OCI-LY3 (cell line): Measurements from ENCODE around the gene DUSP9.

Source experiments
- H2AFZ ChIP-seq: fragments of 200-600, 300-600 bp; shearing (Covaris generic); 2 replicates; pipeline ENCODE4 v1.6.0; 2014; ENCODE audit warnings: antibody characterized with exemption, low read depth, low read length
- H3K27ac ChIP-seq: fragments of 200-600, 300-600 bp; sonication (generic); 2 replicates; pipeline ENCODE4 v1.5.1; 2014; ENCODE audit warnings: mild to moderate bottlenecking, low read length, moderate library complexity, mixed read lengths
- H3K27me3 ChIP-seq: fragments of 200-600, 300-600 bp; sonication (generic); 2 replicates; pipeline ENCODE4 v1.6.1; 2014; ENCODE audit warnings: low read depth, low read length, mixed read lengths
- H3K36me3 ChIP-seq: fragments of 200-600, 300-600 bp; sonication (generic); replicated peaks from 2 replicates; pipeline ENCODE3; 2014; ENCODE audit warnings: low read depth, low read length, mixed read lengths
- H3K4me1 ChIP-seq: fragments of 300-600, 200-600 bp; sonication (generic); 2 replicates; pipeline ENCODE4 v1.6.1; 2014; ENCODE audit warnings: low read length, mixed read lengths
- H3K4me2 ChIP-seq: fragments of 200-600, 300-600 bp; sonication (generic); 2 replicates; pipeline ENCODE4 v1.6.1; 2014; ENCODE audit warnings: low read length, mixed read lengths
- H3K4me3 ChIP-seq: fragments of 300-600, 200-600 bp; sonication (generic); 2 replicates; pipeline ENCODE4 v1.5.1; 2014; ENCODE audit warnings: antibody characterized with exemption, mild to moderate bottlenecking, low read length, moderate library complexity
- H3K79me2 ChIP-seq: fragments of 300-600, 200-600 bp; shearing (Covaris generic); 2 replicates; pipeline ENCODE4 v1.6.1; 2014; ENCODE audit warnings: mild to moderate bottlenecking, low read length, mixed read lengths
- H3K9ac ChIP-seq: fragments of 300-600, 200-600 bp; shearing (Covaris generic); 2 replicates; pipeline ENCODE4 v1.6.0; 2014; ENCODE audit warnings: mild to moderate bottlenecking, low read length, moderate library complexity
- H3K9me3 ChIP-seq: fragments of 200-600, 300-600 bp; shearing (Covaris generic); 2 replicates; pipeline ENCODE4 v1.6.1; 2014; ENCODE audit warnings: low read length, mixed read lengths; ENCODE audit not compliant: insufficient read depth
- H4K20me1 ChIP-seq: fragments of 200-600, 300-600 bp; sonication (generic); 2 replicates; pipeline ENCODE4 v1.6.1; 2016; ENCODE audit warnings: low read length, mixed read lengths; ENCODE audit not compliant: insufficient read depth
- CTCF ChIP-seq: fragments of 200-600, 300-600 bp; sonication (generic); IDR thresholded peaks from 2 replicates; pipeline ENCODE4 v1.5.1; 2014; ENCODE audit warnings: antibody characterized with exemption, low read length, low read depth
- EZH2phosphoT487 ChIP-seq: fragments of 200-600 bp; shearing (Covaris generic); IDR thresholded peaks from 2 replicates; pipeline ENCODE4 v1.6.1; 2018; ENCODE audit warnings: antibody characterized with exemption, mixed run types, low read depth

DUSP9 gene

DNA sequence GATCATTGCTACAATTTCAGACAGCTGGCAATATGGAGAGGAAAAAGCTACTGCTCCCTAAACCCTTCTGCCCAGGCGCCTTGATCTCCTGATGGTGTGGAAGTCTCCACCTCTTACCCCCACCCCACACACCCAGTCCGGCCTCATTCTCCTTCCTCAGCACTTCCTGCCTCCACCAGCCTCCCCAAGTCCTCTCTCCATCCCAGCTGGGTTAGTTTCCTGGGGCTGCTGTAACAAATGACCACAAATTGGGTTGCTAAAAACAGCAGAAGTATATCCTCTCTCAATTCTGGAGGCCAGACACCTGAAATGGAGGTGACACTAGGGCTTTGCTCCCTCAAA, 47.0 kb upstream of the DUSP9 start:
- H3K9ac ChIP-seq, result peak overlapping the region; percentile 76
- H3K27ac ChIP-seq, result no peak overlapping the region
- TF ChIP-seq CTCF (no peak), EZH2phosphoT487 (no peak)

GRCh38 chrX:153600921-153601320, 46.1 kb upstream of the DUSP9 start:
- TF ChIP-seq EZH2phosphoT487 (no peak), CTCF (no peak)
- Histone ChIP-seq H3K79me2 (peaks cover 27% of the 10 kb centered on the region), H2AFZ (no peak overlapping the region), H3K9ac (no peak overlapping the region), H3K27ac (no peak overlapping the region), H3K4me1 (peaks cover 12% of the 10 kb centered on the region), H3K9me3 (no peaks in the 10 kb centered on the region), H3K4me3 (no peak overlapping the region), H3K36me3 (peaks cover 4% of the 10 kb centered on the region), H3K4me2 (no peak overlapping the region), H3K27me3 (no peaks in the 10 kb centered on the region), H4K20me1 (peaks cover 10% of the 10 kb centered on the region; the same call in 1 of the 2 replicates)

More for the DNA sequence above, 47.0 kb upstream of the DUSP9 start:
- peak overlapping the region; percentile 84 for H3K4me2 ChIP-seq
- H3K9me3 ChIP-seq, result no peaks in the 10 kb centered on the region
- H3K27me3 ChIP-seq, result no peaks in the 10 kb centered on the region
- H4K20me1 ChIP-seq, result peaks cover 10% of the 10 kb centered on the region; the same call in 1 of the 2 replicates
- no peak overlapping the region; the same call in 1 of the 2 replicates for H2AFZ ChIP-seq
- H3K4me1 ChIP-seq, result peaks cover 12% of the 10 kb centered on the region
- H3K4me3 ChIP-seq, result peak overlapping the region; percentile 98
- H3K36me3 ChIP-seq, result peaks cover 4% of the 10 kb centered on the region
- peaks cover 27% of the 10 kb centered on the region for H3K79me2 ChIP-seq

GRCh38 chrX:153601511-153602110, 45.4 kb upstream of the DUSP9 start:
- Histone ChIP-seq H3K4me1 (peaks cover 12% of the 10 kb centered on the region), H3K79me2 (peaks cover 21% of the 10 kb centered on the region), H3K27ac (no peak overlapping the region), H4K20me1 (peaks cover 10% of the 10 kb centered on the region; the same call in 1 of the 2 replicates), H2AFZ (no peak overlapping the region), H3K4me3 (no peak overlapping the region), H3K9ac (no peak overlapping the region), H3K9me3 (no peaks in the 10 kb centered on the region), H3K4me2 (no peak overlapping the region), H3K27me3 (no peaks in the 10 kb centered on the region), H3K36me3 (peaks cover 4% of the 10 kb centered on the region)
- TF ChIP-seq CTCF, result no peak
- TF ChIP-seq EZH2phosphoT487, result no peak

GRCh38 chrX:153602601-153603000, 44.4 kb upstream of the DUSP9 start:
- Histone ChIP-seq H3K9me3 (no peaks in the 10 kb centered on the region), H2AFZ (no peak overlapping the region), H3K4me2 (no peak overlapping the region), H3K27ac (no peak overlapping the region), H4K20me1 (0 out of 2 replicates have a peak, but pooled peaks cover 4% of the 10 kb centered on the region), H3K79me2 (peaks cover 12% of the 10 kb centered on the region), H3K36me3 (no peaks in the 10 kb centered on the region), H3K4me1 (peaks cover 12% of the 10 kb centered on the region), H3K4me3 (no peak overlapping the region), H3K9ac (no peak overlapping the region), H3K27me3 (no peaks in the 10 kb centered on the region)
- no peak for TF ChIP-seq CTCF
- no peak for TF ChIP-seq EZH2phosphoT487
